Esophagus muscularis mucosa (tissue), 4 donors: ENCODE data around the gene ZNF770.

Experiments
- EP300 ChIP-seq: sonication (generic); formaldehyde crosslinking; IDR thresholded peaks from one replicate; pipeline ENCODE4 v1.6.1; 2017; ENCODE audit warnings: antibody characterized with exemption
- POLR2A ChIP-seq: fragments of 450-650 bp; IDR thresholded peaks from one replicate; pipeline ENCODE4 v1.6.1; 2017; ENCODE audit warnings: antibody characterized with exemption, moderate library complexity, mild to moderate bottlenecking, low read depth
- POLR2AphosphoS5 ChIP-seq, 2 donors: sonication (generic); formaldehyde crosslinking; IDR thresholded peaks; one replicate each; pipeline ENCODE4 v1.6.1; 2017; ENCODE audit warnings: antibody characterized with exemption in 2 of 2
- TF ChIP-seq, protein P1 (sequence below), 3 experiments: fragments of 200-600 bp in 2 of 3; fragments of 450-650 bp in 1 of 3; sonication (generic) in 2 of 3; IDR thresholded peaks; one replicate each; pipeline ENCODE4 v1.5.1; 2017 to 2019; ENCODE audit warnings: antibody characterized with exemption in 3 of 3, mild to moderate bottlenecking in 2 of 3, moderate library complexity in 1 of 3

DNA sequence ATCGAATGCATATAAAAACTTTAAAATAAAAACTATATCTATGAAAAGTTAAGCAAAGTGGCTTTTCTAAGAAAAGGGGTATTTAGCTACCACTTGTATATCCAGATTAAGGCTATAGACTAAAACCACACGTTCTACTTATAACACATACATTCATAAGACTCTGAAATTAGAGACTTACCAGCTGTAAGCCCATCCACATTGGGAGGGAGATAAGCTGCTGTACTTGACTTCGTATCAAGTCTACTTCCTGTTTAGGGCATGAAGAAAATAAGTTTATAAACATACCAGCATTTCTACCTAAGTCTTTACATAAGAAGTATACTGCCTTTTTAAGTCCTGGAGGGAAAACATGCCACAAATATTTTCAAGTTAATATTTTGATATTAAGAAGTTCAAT is 46.3 kb downstream of the ZNF770 start:
- TF ChIP-seq, protein P1, sequence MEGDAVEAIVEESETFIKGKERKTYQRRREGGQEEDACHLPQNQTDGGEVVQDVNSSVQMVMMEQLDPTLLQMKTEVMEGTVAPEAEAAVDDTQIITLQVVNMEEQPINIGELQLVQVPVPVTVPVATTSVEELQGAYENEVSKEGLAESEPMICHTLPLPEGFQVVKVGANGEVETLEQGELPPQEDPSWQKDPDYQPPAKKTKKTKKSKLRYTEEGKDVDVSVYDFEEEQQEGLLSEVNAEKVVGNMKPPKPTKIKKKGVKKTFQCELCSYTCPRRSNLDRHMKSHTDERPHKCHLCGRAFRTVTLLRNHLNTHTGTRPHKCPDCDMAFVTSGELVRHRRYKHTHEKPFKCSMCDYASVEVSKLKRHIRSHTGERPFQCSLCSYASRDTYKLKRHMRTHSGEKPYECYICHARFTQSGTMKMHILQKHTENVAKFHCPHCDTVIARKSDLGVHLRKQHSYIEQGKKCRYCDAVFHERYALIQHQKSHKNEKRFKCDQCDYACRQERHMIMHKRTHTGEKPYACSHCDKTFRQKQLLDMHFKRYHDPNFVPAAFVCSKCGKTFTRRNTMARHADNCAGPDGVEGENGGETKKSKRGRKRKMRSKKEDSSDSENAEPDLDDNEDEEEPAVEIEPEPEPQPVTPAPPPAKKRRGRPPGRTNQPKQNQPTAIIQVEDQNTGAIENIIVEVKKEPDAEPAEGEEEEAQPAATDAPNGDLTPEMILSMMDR (IDR thresholded peaks at IDR 0.05): no peak
- TF ChIP-seq POLR2A: no peak
- no peak for TF ChIP-seq POLR2AphosphoS5 (IDR thresholded peaks at IDR 0.05)
- no peak for TF ChIP-seq EP300
